Heart right ventricle (tissue), 16 donors: ENCODE results near the gene ALG10B. TPM values are rescaled to one million over a fixed set of nuclear protein-coding genes. Genes with fewer than 3 reads are reported as not detected.
"Not testable (repeated sequence)": the region's sequence is repeated elsewhere in the genome, so short reads cannot be mapped to it uniquely, and the experiment has no call there.

Experiments
- ATAC-seq, 8 donors: fragments of 200-7000 bp; cut with Tn5 transposase; one replicate each; pipeline ENCODE4 v1.9.1; 2020; ENCODE audit warnings: mild to moderate bottlenecking in 8 of 8, moderate library complexity in 8 of 8, moderate number of reproducible peaks in 1 of 8
- DNase-seq, 2 donors: peaks; one replicate each; pipeline ENCODE4 v3.0.0-alpha.2; 2020
- H3K27ac ChIP-seq, 10 donors: fragments of 200-600 bp; sonication (generic) in 2 of 10; one replicate each; pipeline versions ENCODE4 v1.5.0 to v1.8.0; 2020 to 2022; ENCODE audit warnings: mild to moderate bottlenecking in 3 of 10
- H3K27me3 ChIP-seq, 7 donors: fragments of 200-600 bp; one replicate each; pipeline ENCODE4 v1.8.0; 2021 to 2022; ENCODE audit warnings: mild to moderate bottlenecking in 2 of 7
- H3K36me3 ChIP-seq, 9 donors: fragments of 200-600 bp; sonication (generic) in 1 of 9; one replicate each; pipeline versions ENCODE4 v1.5.0 to v1.8.0; 2020 to 2022; ENCODE audit warnings: mild to moderate bottlenecking in 2 of 9
- H3K4me1 ChIP-seq, 9 donors: fragments of 200-600 bp; sonication (generic) in 1 of 9; one replicate each; pipeline versions ENCODE4 v1.5.0 to v1.8.0; 2020 to 2022; ENCODE audit warnings: mild to moderate bottlenecking in 4 of 9
- H3K4me3 ChIP-seq, 10 donors: fragments of 200-600 bp; sonication (generic) in 2 of 10; one replicate each; pipeline versions ENCODE4 v1.5.0 to v1.8.0; 2020 to 2022; ENCODE audit warnings: mild to moderate bottlenecking in 7 of 10, moderate library complexity in 2 of 10
- H3K9me3 ChIP-seq, 11 donors: fragments of 200-600 bp in 10 of 11; sonication (generic) in 2 of 11; one replicate each; pipeline versions ENCODE4 v1.5.0 to v1.8.0; 2013 to 2022; ENCODE audit warnings: mild to moderate bottlenecking in 2 of 11, control low read depth in 1 of 11, moderate library complexity in 1 of 11
- CTCF ChIP-seq, 9 donors: fragments of 200-600 bp; sonication (generic) in 2 of 9; IDR thresholded peaks; one replicate each; pipeline versions ENCODE4 v1.5.0 to v1.8.0; 2021 to 2022; ENCODE audit warnings: antibody characterized with exemption in 9 of 9, mild to moderate bottlenecking in 5 of 9, moderate library complexity in 1 of 9
- WGBS, 2 donors: extraction: QIAGEN DNeasy Blood & Tissue Kit; methylation state at CpG; one replicate each; pipeline ENCODE4 v1.1.7; 2013; ENCODE audit warnings: inconsistent platforms in 1 of 2; 5-methylcytosine and 5-hydroxymethylcytosine counted together
- intact Hi-C, 10 donors: fragments of 100-400 bp; cut with DNase I; formaldehyde crosslinking; loops; one replicate each; pipeline versions ENCODE4 v1.11.1 to v1.14.2; 2022
- polyA plus RNA-seq, 2 donors: library from polyadenylated mRNA; stranded (reverse); fragments of 200-250 nt; gene quantifications; one replicate each; pipeline ENCODE4 v1.2.3, GENCODE V29; 2013
- total RNA-seq, 10 donors: library from RNA; stranded (reverse); fragmentation: NEBNext Ultra II Directional in 3 of 10; extraction: Animal tissue kit (Norgen Biotek cat#: 25700) in 3 of 10; gene quantifications; one replicate each; pipeline versions ENCODE4 v1.2.1 to v1.2.4, GENCODE V29; 2021 to 2023
- donor health status: Arrhythmogenic right ventricular cardiomyopathy.
- donor health status: ischemic (EF 13 %, LVEDD 7.1; RV severe dilation, severe dysfunction).
- donor health status: healthy with polysubstance abuse.
- donor health status: DM: no; HTN: yes; CAD: no.
- donor health status: DM: no; HTN: no; CAD: no.
- donor health status: ischemic (EF 25% LVEDD 6.9; RV normal size, moderate dysfunction).
- donor health status: ischemic (EF 25% LVEDD 5.7; RV mildly dilated, moderate dysfunction).
- donor health status: healthy.
- donor health status: DM: yes; HTN: yes; CAD: no.
- donor health status: Ischemic cardiomyopathy.
- donor health status: ischemic (EF 35%, LVEDD 5.7; RV mildly dilated, moderate dysfunction).
- donor health status: nonischemic (EF 11% LVEDD 7.7; RV severe dilation, severe dysfunction).
- donor health status: DM: yes; HTN: yes; CAD: no.
- donor health status: PGD.
- donor health status: ischemic (EF 29% LVEDD 5.4; RV normal size, mild dysfunction).
- donor health status: nonischemic (EF 23%, LVEDD 6.1; RV moderate dilation, normal function).

ALG10B gene
- total and polyA plus RNA-seq, 12 donors: 0.97 to 7.4 (median 5.1) TPM

DNA sequence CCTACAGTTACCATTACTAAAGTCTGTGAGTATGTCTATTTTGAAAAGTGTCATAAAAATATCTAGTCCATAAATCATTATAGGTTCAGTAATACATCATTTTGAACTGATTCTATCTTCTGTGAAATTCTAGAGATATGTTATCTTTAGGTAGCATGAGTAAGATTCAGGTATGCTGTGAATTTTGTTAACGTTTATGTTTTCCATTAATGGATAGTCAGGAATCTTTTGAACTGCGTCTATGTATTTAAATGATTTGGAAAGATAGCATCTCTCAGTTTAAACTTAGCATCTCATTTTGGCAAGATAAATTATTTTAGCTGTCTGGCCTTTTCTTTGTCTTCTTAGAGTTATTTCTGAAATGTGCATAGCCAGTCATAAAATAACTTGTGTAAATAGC, 8.3 kb downstream of the ALG10B start:
- Histone ChIP-seq H3K9me3 (no peaks in the 10 kb centered on the region), H3K4me1 (peaks cover 0 to 4% (median 0%) of the 10 kb centered on the region in 9 donors), H3K27me3 (no peaks in the 10 kb centered on the region), H3K27ac (no peak overlapping the region), H3K36me3 (peaks cover 0 to 35% (median 0%) of the 10 kb centered on the region in 9 donors), H3K4me3 (no peak overlapping the region)
- WGBS, 2 donors: 82 to 87% methylated on average over 2 of the region's 2 CpGs
- ATAC-seq (no peak), DNase-seq (no peak)
- no peak for TF ChIP-seq CTCF (IDR thresholded peaks at IDR 0.05)
- intact Hi-C loops: loop anchor here in 9 of 10 donors (5.0 to 10.0 kb wide), 5 partner anchors 582 to 947 kb away; partner anchors contain the start of gene CPNE8 (in 1 of the 9)

DNA sequence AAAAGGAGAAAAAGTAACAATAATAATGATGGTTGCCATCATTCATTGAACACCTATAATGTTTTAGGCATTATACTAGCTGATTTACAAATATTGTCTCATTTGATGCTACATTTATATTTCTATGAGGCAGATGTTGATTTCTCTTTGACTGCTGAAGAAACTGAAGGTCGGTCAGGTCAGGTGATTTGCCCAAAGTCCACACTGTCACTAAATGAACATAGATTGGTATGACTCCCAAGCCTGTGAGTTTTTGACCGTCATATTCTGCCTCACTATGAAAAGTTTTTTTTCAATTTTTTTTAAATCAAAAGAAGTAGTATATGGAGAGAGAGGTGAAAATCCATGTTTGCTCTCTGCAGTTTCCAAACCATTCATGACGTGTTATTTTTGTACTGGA, 10.8 kb downstream of the ALG10B start:
- Histone ChIP-seq H3K9me3 (no peaks in the 10 kb centered on the region), H3K4me3 (no peak overlapping the region), H3K4me1 (peaks cover 0 to 4% (median 0%) of the 10 kb centered on the region in 9 donors), H3K27me3 (no peaks in the 10 kb centered on the region), H3K36me3 (peaks cover 0 to 14% (median 0%) of the 10 kb centered on the region in 9 donors), H3K27ac (no peak overlapping the region)
- intact Hi-C loops: loop anchor here in 9 of 10 donors (5.0 to 10.0 kb wide), 5 partner anchors 580 to 945 kb away; partner anchors contain the start of gene CPNE8 (in 1 of the 9)
- WGBS, 2 donors: 81 to 91% methylated on average over 3 of the region's 3 CpGs
- TF ChIP-seq CTCF (IDR thresholded peaks at IDR 0.05): no peak
- DNase-seq (no peak), ATAC-seq (no peak)

DNA sequence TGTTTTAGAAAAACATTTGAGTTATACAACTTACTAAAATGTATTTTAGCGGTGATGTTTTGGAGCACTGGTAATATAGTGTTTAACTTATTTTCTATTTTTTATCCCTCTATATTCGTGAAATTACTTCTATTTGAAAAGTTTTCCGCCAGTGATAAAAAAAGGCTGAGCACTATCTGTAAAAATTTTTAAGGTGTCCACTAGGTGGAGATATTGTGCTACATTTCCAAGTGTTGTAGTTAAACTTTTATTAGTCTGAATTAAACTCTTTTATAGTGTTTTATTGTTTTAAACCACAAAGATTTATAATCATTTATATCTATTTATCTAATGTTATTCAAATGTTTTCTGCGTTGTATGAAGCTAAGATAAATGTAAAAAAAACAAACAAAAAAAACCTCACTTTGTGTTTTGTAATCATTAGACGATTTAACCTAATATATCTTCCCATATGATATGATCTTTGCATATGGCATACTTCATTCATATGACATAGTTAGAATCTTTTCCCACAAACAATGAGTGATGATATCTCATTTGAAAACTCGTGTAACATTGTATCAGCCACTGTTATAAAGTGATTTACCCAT, 11.8 kb downstream of the ALG10B start:
- H3K4me3 ChIP-seq: no peak overlapping the region
- WGBS, 2 donors: 20 to 25% methylated on average over 6 of the region's 6 CpGs
- intact Hi-C loops: loop anchor here in 9 of 10 donors (2.0 to 10.0 kb wide), 6 partner anchors 579 to 944 kb away; partner anchors contain the start of gene CPNE8 (in 1 of the 9)

DNA sequence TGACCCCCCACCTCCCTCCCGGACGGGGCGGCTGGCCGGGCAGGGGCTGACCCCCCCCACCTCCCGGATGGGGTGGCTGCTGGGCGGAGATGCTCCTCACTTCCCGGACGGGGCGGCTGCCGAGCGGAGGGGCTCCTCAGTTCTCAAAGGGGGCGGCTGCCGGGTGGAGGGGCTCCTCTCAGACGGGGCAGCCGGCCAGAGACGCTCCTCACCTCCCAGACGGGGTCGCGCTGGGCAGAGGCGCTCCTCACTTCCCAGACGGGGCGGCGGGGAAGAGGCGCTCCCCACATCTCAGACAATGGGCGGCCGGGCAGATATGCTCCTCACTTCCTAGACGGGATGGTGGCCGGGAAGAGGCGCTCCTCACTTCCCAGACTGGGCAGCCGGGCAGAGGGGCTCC, 13.8 kb downstream of the ALG10B start:
- H3K4me3 ChIP-seq, H3K27ac ChIP-seq, H3K27me3 ChIP-seq, DNase-seq, H3K4me1 ChIP-seq, ATAC-seq, H3K36me3 ChIP-seq, H3K9me3 ChIP-seq: not testable (repeated sequence)
- WGBS, 2 donors: 90 to 91% methylated on average over 18 to 24 of the region's 30 CpGs
- intact Hi-C loops: loop anchor here in 1 of 10 donors (5.0 kb wide), 1 partner anchor 942 kb away; no protein-coding TSS in a partner anchor

More for the DNA sequence above, 11.8 kb downstream of the ALG10B start:
- TF ChIP-seq CTCF (IDR thresholded peaks at IDR 0.05): peak; percentile 36 to 82 (median 70)
- DNase-seq (no peak), ATAC-seq (no peak)
- Histone ChIP-seq H3K27ac (no peak overlapping the region), H3K4me1 (peaks cover 0 to 4% (median 0%) of the 10 kb centered on the region in 9 donors), H3K9me3 (no peaks in the 10 kb centered on the region), H3K36me3 (peaks cover 0 to 14% (median 0%) of the 10 kb centered on the region in 9 donors), H3K27me3 (no peaks in the 10 kb centered on the region)

- DNase-seq (no peak), ATAC-seq (no peak)
- Histone ChIP-seq H3K27ac (no peak overlapping the region), H3K4me1 (peaks cover 0 to 4% (median 0%) of the 10 kb centered on the region in 9 donors), H3K9me3 (no peaks in the 10 kb centered on the region), H3K4me3 (no peak overlapping the region), H3K27me3 (no peaks in the 10 kb centered on the region), H3K36me3 (no peaks in the 10 kb centered on the region)
- no peak for TF ChIP-seq CTCF (IDR thresholded peaks at IDR 0.05)
- 48 to 63% methylated on average over 1 of the region's 1 CpG for WGBS, 2 donors
- intact Hi-C loops: loop anchor here in 1 of 10 donors (5.0 kb wide), 1 partner anchor 939 kb away; no protein-coding TSS in a partner anchor
These were observed 16.2 kb downstream of the ALG10B start for GRCh38 chr12:38332814-38333213.
